Epithelial cell of proximal tubule (primary cell): ENCODE data around the gene MAP3K9. TPM values are rescaled to one million over a fixed set of nuclear protein-coding genes. Genes with fewer than 3 reads are reported as not detected.
A peak's percentile ranks its signal among the peaks of the same experiment; 100 is the strongest.
"Not testable (repeated sequence)": the region's sequence is repeated elsewhere in the genome, so short reads cannot be mapped to it uniquely, and the experiment has no call there.

ENCODE experiments used
- DNase-seq: peaks from one replicate; pipeline ENCODE4 v3.0.0-alpha.2; 2011; ENCODE audit warnings: low read depth
- H3K4me3 ChIP-seq: 2 replicates; pipeline ENCODE4 v1.5.1; 2011; ENCODE audit warnings: low read depth, mild to moderate bottlenecking, low read length
- CTCF ChIP-seq: conservative IDR thresholded peaks from 2 replicates; pipeline ENCODE4 v1.5.1; 2012; ENCODE audit warnings: low read depth, mild to moderate bottlenecking, low read length
- total RNA-seq: library from RNA; depleted of rRNA; stranded (reverse); fragments of >200 nt; gene quantifications from 2 replicates; pipeline ENCODE4 v1.2.3, GENCODE V29; 2015

The MAP3K9 gene
- total RNA-seq, result 13.7 and 16.7 TPM in 2 replicates

- peak within 1 kb of the TSS; percentile 92 for H3K4me3 ChIP-seq
- TF ChIP-seq CTCF, result no peak
- DNase-seq, result peak; percentile 67
These were observed at the start of gene MAP3K9 for GRCh38 chr14:70809225-70810219. Gene MAP3K9 (minus strand): TSS chr14:70809513. CDS start chr14:70809171, 342 bp downstream.

- no peak for TF ChIP-seq CTCF
These were observed 49.3 kb upstream of the MAP3K9 start for GRCh38 chr14:70858641-70859040.

DNA sequence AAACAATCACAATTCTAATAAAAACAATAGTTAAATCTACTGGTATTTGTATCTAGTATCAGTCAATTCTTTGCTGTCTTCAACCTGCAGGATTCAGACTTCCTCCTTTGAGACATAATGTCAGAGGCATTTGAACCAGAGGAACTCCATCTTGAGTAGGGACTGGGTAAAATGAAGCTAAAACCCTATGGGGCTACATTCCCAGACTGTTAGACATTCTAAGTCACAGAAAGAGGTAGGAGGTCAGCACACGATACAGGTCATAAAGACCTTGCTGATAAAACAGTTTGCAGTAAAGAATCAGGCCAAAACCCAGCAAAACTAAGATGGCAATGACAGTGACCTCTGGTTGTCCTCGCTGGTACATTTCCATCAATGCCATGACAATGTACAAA is 48.2 kb upstream of the MAP3K9 start:
- no peak for TF ChIP-seq CTCF
- no peak overlapping the region for H3K4me3 ChIP-seq
- DNase-seq, result no peak

More at GRCh38 chr14:70858641-70859040, 49.3 kb upstream of the MAP3K9 start:
- no peak for DNase-seq
- H3K4me3 ChIP-seq, result no peak overlapping the region

- no peak for TF ChIP-seq CTCF
- no peak overlapping the region for H3K4me3 ChIP-seq
- DNase-seq, result no peak
These were observed 47.7 kb upstream of the MAP3K9 start for GRCh38 chr14:70856851-70857495.

- TF ChIP-seq CTCF, result no peak
- DNase-seq, result no peak
These were observed 46.2 kb upstream of the MAP3K9 start for GRCh38 chr14:70855486-70855885.

GRCh38 chr14:70853658-70854057 is 44.3 kb upstream of the MAP3K9 start:
- not testable (repeated sequence) for DNase-seq, H3K4me3 ChIP-seq

More at GRCh38 chr14:70855486-70855885, 46.2 kb upstream of the MAP3K9 start:
- H3K4me3 ChIP-seq, result no peak overlapping the region

GRCh38 chr14:70847406-70848090 is 38.2 kb upstream of the MAP3K9 start:
- DNase-seq, result no peak
- TF ChIP-seq CTCF, result no peak
- H3K4me3 ChIP-seq, result no peak overlapping the region
